ENCODE measurements around the gene ACOT7. TPM values are rescaled to one million over a fixed set of nuclear protein-coding genes. Genes with fewer than 3 reads are reported as not detected.
"Not testable (repeated sequence)": the region's sequence is repeated elsewhere in the genome, so short reads cannot be mapped to it uniquely, and the experiment has no call there.

Gene ACOT7
- polyA plus RNA-seq, 4 donors, result 18.2 to 34.2 (median 27.5) TPM

- DNase-seq (ENCODE audit: low read depth in 4 of 4, low spot score in 3 of 4), result no peak
Measured at GRCh38 chr1:6243053-6243834, 150.3 kb downstream of the ACOT7 start.

GRCh38 chr1:6241887-6242740 is 151.5 kb downstream of the ACOT7 start:
- no peak for DNase-seq (ENCODE audit: low read depth in 4 of 4, low spot score in 3 of 4)

GRCh38 chr1:6241107-6241886 is 152.3 kb downstream of the ACOT7 start:
- DNase-seq (ENCODE audit: low read depth in 4 of 4, low spot score in 3 of 4), result no peak

- no peak for DNase-seq (ENCODE audit: low read depth in 4 of 4, low spot score in 3 of 4)
Measured at GRCh38 chr1:6239950-6240768, 153.4 kb downstream of the ACOT7 start.

- no peak for DNase-seq (ENCODE audit: low read depth in 4 of 4, low spot score in 3 of 4)
Measured at GRCh38 chr1:6239213-6239752, 154.3 kb downstream of the ACOT7 start.

- DNase-seq (ENCODE audit: low read depth in 4 of 4, low spot score in 3 of 4), result no peak
Measured at GRCh38 chr1:6237093-6237492, 156.5 kb downstream of the ACOT7 start.

- DNase-seq (ENCODE audit: low read depth in 4 of 4, low spot score in 3 of 4), result no peak
Measured at GRCh38 chr1:6235296-6235677, 158.3 kb downstream of the ACOT7 start.

GRCh38 chr1:6234502-6235295 is 158.9 kb downstream of the ACOT7 start:
- DNase-seq (ENCODE audit: low read depth in 4 of 4, low spot score in 3 of 4), result no peak

GRCh38 chr1:6233376-6233775 is 160.2 kb downstream of the ACOT7 start:
- DNase-seq (ENCODE audit: low read depth in 4 of 4, low spot score in 3 of 4), result no peak

- DNase-seq (ENCODE audit: low read depth in 4 of 4, low spot score in 3 of 4), result no peak
Measured at GRCh38 chr1:6225651-6226050, 167.9 kb downstream of the ACOT7 start.

- no peak for DNase-seq (ENCODE audit: low read depth in 4 of 4, low spot score in 3 of 4)
Measured at GRCh38 chr1:6224718-6225117, 168.8 kb downstream of the ACOT7 start.

- no peak for DNase-seq (ENCODE audit: low read depth in 4 of 4, low spot score in 3 of 4)
Measured at GRCh38 chr1:6223617-6224016, 169.9 kb downstream of the ACOT7 start.

- no peak for DNase-seq (ENCODE audit: low read depth in 4 of 4, low spot score in 3 of 4)
Measured at GRCh38 chr1:6222636-6223035, 170.9 kb downstream of the ACOT7 start.

- DNase-seq (ENCODE audit: low read depth in 4 of 4, low spot score in 3 of 4), result no peak
Measured at GRCh38 chr1:6221210-6221784, 172.3 kb downstream of the ACOT7 start.

GRCh38 chr1:6220236-6220635 is 173.3 kb downstream of the ACOT7 start:
- DNase-seq (ENCODE audit: low read depth in 4 of 4, low spot score in 3 of 4), result no peak

GRCh38 chr1:6219641-6220040 is 173.9 kb downstream of the ACOT7 start:
- not testable (repeated sequence) for DNase-seq (ENCODE audit: low read depth in 4 of 4, low spot score in 3 of 4)

- no peak for DNase-seq (ENCODE audit: low read depth in 4 of 4, low spot score in 3 of 4)
Measured at GRCh38 chr1:6218375-6219164, 175.0 kb downstream of the ACOT7 start.
